Neural crest cell (in vitro differentiated cells): Measurements from ENCODE around the gene ZEB2. TPM values are rescaled to one million over a fixed set of nuclear protein-coding genes. Genes with fewer than 3 reads are reported as not detected.

Experiments used
- DNase-seq: peaks from one replicate; pipeline ENCODE4 v3.0.0; 2021; ENCODE audit warnings: low read depth, mixed read lengths, low spot score
- H3K27ac Mint-ChIP-seq: one replicate; pipeline ENCODE4 v1.8.0; 2021; ENCODE audit warnings: mild to moderate bottlenecking, mixed read lengths; ENCODE audit not compliant: unreplicated experiment
- H3K27me3 Mint-ChIP-seq: 2 replicates; pipeline ENCODE4 v1.8.0; 2021; ENCODE audit warnings: low read depth, mild to moderate bottlenecking, mixed read lengths
- H3K36me3 Mint-ChIP-seq: 2 replicates; pipeline ENCODE4 v1.8.0; 2021; ENCODE audit warnings: low read depth, mild to moderate bottlenecking, mixed read lengths
- H3K4me1 Mint-ChIP-seq: 2 replicates; pipeline ENCODE4 v1.8.0; 2021; ENCODE audit warnings: mixed read lengths
- H3K4me3 Mint-ChIP-seq: one replicate; pipeline ENCODE4 v1.8.0; 2021; ENCODE audit warnings: mild to moderate bottlenecking, mixed read lengths
- H3K9me3 Mint-ChIP-seq: 2 replicates; pipeline ENCODE4 v1.8.0; 2021; ENCODE audit warnings: mixed read lengths
- total RNA-seq: library from RNA; stranded (reverse); gene quantifications from 2 replicates; pipeline ENCODE4 v1.2.1, GENCODE V29; 2021
- TF ChIP-seq, protein P1 (sequence below): fragments of 200-600 bp; sonication (generic); conservative IDR thresholded peaks from 2 replicates; pipeline ENCODE4 v1.5.0; 2021; ENCODE audit warnings: antibody characterized with exemption, mild to moderate bottlenecking

ZEB2 gene
- total RNA-seq, 1 donor from 2014 or later, result 192 TPM

DNA sequence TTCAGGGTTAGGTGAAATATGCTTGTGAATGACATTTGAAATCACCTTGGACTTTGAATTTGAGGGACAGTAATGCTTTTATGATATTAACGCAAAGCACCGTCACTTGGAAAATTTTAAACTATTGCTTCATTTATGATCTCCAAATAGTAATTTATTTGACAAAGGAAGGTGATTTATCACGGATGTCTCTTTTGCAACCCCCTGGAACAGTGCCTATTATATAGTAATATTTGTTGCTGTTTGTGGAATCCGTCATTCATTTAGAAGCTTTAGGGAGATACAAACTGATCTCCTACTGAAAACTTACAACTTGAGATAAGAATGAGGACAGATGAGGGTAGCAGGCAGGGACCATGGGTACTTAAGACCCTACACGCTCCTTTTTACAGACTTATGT is 10.7 kb upstream of the ZEB2 start:
- no peak overlapping the region for H3K4me3 Mint-ChIP-seq
- H3K36me3 Mint-ChIP-seq, result no peaks in the 10 kb centered on the region
- H3K27me3 Mint-ChIP-seq, result no peaks in the 10 kb centered on the region
- peaks cover 3% of the 10 kb centered on the region for H3K9me3 Mint-ChIP-seq
- H3K27ac Mint-ChIP-seq, result no peak overlapping the region
- peaks cover 29% of the 10 kb centered on the region for H3K4me1 Mint-ChIP-seq
- DNase-seq, result no peak
- TF ChIP-seq, protein P1, sequence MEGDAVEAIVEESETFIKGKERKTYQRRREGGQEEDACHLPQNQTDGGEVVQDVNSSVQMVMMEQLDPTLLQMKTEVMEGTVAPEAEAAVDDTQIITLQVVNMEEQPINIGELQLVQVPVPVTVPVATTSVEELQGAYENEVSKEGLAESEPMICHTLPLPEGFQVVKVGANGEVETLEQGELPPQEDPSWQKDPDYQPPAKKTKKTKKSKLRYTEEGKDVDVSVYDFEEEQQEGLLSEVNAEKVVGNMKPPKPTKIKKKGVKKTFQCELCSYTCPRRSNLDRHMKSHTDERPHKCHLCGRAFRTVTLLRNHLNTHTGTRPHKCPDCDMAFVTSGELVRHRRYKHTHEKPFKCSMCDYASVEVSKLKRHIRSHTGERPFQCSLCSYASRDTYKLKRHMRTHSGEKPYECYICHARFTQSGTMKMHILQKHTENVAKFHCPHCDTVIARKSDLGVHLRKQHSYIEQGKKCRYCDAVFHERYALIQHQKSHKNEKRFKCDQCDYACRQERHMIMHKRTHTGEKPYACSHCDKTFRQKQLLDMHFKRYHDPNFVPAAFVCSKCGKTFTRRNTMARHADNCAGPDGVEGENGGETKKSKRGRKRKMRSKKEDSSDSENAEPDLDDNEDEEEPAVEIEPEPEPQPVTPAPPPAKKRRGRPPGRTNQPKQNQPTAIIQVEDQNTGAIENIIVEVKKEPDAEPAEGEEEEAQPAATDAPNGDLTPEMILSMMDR, result no peak

DNA sequence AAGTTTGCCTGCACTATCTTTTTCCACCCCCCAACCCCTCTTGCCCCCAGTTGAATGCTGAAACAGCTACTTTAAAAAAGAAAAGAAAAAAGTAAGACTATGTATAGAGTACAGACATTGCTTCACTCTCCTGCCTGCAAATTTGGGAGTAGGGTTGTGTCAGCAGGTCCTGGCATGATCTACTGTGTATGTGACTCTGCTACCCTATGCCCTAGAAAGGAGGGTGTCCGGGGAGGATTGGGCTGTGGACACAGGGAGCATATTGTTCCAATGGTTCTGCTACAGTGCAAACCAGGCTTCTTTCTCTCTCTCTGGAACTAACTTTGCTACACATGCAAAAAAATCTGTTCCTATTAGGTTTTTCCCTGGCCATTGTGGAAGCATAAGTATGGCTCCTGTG is 9.9 kb upstream of the ZEB2 start:
- H3K4me1 Mint-ChIP-seq, result peaks cover 37% of the 10 kb centered on the region
- no peaks in the 10 kb centered on the region for H3K36me3 Mint-ChIP-seq
- peaks cover 3% of the 10 kb centered on the region for H3K9me3 Mint-ChIP-seq
- TF ChIP-seq, protein P1, result no peak
- peak overlapping the region; percentile 54 for H3K4me3 Mint-ChIP-seq
- no peak overlapping the region for H3K27ac Mint-ChIP-seq
- DNase-seq, result no peak
- H3K27me3 Mint-ChIP-seq, result no peaks in the 10 kb centered on the region

DNA sequence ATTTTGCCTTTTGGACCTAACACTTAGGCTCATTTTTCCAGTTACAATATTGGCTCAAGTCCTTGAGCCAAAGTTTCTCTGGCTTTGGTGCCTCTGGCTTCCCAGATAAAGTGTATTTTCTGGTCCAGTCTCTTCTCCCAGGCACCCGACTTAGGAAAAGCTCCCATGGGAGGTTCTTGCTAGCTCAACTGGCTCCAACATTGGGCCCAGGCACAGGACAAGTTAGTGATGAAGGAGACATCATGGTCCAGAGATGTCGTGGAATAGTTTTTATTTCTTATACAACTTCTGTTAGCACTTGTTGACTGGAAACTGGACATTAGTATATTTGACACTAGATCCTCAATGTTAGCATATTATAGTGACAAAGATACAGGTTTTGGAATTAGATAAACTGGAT is 8.2 kb upstream of the ZEB2 start:
- H3K27ac Mint-ChIP-seq, result no peak overlapping the region
- no peaks in the 10 kb centered on the region for H3K9me3 Mint-ChIP-seq
- no peaks in the 10 kb centered on the region for H3K27me3 Mint-ChIP-seq
- H3K4me3 Mint-ChIP-seq, result no peak overlapping the region
- no peaks in the 10 kb centered on the region for H3K36me3 Mint-ChIP-seq
- DNase-seq, result no peak
- TF ChIP-seq, protein P1, result no peak
- peaks cover 49% of the 10 kb centered on the region for H3K4me1 Mint-ChIP-seq

DNA sequence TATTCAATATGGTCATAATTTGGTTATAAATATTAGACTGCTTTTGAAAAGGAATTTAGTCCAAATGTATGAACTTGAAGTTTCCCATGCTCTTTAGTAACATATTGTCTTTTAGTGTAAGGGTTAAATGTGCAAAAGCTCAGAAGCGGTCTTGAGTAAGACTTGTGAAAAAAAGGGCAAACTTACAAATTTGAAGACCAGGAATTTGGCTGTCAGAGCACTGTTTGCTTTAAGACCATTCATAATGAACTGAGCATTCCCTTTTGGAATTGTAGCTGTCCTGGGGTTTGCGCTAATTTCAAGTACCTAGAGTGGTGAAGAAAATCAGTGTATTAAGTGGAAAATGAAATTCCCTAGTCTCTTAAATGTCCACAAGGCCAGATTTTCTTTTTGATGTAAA is 6.9 kb upstream of the ZEB2 start:
- no peak overlapping the region for H3K27ac Mint-ChIP-seq
- H3K9me3 Mint-ChIP-seq, result no peaks in the 10 kb centered on the region
- TF ChIP-seq, protein P1, result no peak
- H3K4me1 Mint-ChIP-seq, result peaks cover 60% of the 10 kb centered on the region
- no peaks in the 10 kb centered on the region for H3K27me3 Mint-ChIP-seq
- peak overlapping the region; percentile 11 for H3K4me3 Mint-ChIP-seq
- DNase-seq, result no peak
- H3K36me3 Mint-ChIP-seq, result no peaks in the 10 kb centered on the region

DNA sequence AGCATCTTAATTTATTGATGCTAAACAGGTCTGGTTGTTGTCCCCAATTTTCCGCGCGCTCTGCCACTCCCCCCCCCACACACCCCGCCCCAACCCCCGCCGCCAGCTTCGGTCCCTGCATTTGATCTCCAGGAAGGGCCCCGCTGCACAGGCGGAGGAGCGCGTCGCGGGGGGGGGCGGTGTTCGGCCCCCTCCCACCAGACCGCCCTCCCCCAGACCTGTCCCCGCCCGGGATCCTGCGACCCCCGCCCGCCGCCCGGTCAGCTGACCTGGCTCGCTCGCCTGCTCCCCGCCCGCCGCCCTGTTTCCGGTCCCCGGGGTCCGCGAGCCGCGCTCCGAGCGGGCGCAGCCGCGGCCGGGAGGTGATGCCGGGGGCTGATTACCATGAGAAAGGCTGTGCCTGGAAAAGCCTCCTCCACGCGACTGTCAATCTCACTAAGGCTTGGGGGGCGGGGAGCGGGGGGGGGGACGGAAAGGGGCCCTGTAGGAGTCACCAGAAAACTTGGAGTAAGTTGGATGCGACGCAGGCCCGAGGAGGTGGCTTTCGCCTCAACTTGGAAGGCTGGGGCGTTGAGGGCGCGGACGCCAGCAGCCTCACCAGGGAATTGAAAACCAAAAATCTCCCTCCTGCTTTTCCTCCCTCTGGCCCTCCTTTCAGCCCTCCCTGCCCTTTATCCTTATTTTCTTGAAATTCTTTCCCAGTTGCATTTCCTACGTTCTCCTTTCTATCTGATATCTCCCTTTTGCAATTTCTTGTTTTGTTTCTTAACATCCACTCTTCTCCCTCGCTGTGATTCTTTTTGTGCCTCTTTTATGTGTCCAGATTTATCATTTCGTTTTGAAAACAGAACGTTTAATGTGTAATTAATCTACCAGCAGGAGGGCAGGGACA is 4.4 kb upstream of the ZEB2 start:
- TF ChIP-seq, protein P1, result no peak
- peak overlapping the region; percentile 95 for H3K27ac Mint-ChIP-seq
- H3K4me1 Mint-ChIP-seq, result peaks cover 53% of the 10 kb centered on the region
- H3K9me3 Mint-ChIP-seq, result no peaks in the 10 kb centered on the region
- H3K4me3 Mint-ChIP-seq, result peak overlapping the region; percentile 90
- peak; percentile 67 for DNase-seq
- no peaks in the 10 kb centered on the region for H3K36me3 Mint-ChIP-seq
- H3K27me3 Mint-ChIP-seq, result no peaks in the 10 kb centered on the region
